ENCODE measurements around the gene ALDH1A3. TPM values are rescaled to one million over a fixed set of nuclear protein-coding genes. Genes with fewer than 3 reads are reported as not detected.
"Not testable (repeated sequence)": the region's sequence is repeated elsewhere in the genome, so short reads cannot be mapped to it uniquely, and the experiment has no call there.

ALDH1A3 gene
- total RNA-seq, 4 donors from 2014 or later, result 7.1 to 17.9 (median 8.5) TPM

DNA sequence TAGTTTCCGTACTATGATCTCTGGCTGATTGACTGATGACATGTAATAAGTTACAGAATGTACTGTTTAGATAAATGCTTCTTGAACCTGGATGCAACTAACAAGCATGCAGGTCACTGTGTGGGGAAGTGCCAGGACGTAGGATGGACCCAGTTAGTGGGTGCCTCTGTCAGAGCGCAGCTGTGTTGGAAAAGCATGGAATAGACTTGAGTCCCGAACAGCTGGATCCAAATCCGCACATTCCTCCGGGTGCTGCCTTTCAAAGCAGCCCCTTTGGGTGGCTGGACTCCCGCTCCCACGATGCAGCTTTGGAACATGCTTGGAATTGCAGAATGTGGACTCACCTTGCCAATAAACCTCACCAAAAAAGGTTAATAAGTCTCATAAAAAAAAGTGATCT lies 35.5 kb upstream of the ALDH1A3 start:
- no peak for DNase-seq
- H3K4me3 ChIP-seq (replicated peaks in 1 of 3), result no peak overlapping the region
- 66 to 83% methylated on average over 8 of the region's 8 CpGs for WGBS, 2 donors
- intact Hi-C loops (cut with DNase I), result no loop called here
- H3K27me3 ChIP-seq, result no peaks in the 10 kb centered on the region
- no peaks in the 10 kb centered on the region for H3K36me3 ChIP-seq
- no peak overlapping the region for H3K27ac ChIP-seq
- no peaks in the 10 kb centered on the region for H3K4me1 ChIP-seq
- no peaks in the 10 kb centered on the region for H3K9me3 ChIP-seq
- no peak for TF ChIP-seq POLR2A (IDR thresholded peaks at IDR 0.05)
- TF ChIP-seq, protein P1, sequence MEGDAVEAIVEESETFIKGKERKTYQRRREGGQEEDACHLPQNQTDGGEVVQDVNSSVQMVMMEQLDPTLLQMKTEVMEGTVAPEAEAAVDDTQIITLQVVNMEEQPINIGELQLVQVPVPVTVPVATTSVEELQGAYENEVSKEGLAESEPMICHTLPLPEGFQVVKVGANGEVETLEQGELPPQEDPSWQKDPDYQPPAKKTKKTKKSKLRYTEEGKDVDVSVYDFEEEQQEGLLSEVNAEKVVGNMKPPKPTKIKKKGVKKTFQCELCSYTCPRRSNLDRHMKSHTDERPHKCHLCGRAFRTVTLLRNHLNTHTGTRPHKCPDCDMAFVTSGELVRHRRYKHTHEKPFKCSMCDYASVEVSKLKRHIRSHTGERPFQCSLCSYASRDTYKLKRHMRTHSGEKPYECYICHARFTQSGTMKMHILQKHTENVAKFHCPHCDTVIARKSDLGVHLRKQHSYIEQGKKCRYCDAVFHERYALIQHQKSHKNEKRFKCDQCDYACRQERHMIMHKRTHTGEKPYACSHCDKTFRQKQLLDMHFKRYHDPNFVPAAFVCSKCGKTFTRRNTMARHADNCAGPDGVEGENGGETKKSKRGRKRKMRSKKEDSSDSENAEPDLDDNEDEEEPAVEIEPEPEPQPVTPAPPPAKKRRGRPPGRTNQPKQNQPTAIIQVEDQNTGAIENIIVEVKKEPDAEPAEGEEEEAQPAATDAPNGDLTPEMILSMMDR (IDR thresholded peaks at IDR 0.05), result no peak

DNA sequence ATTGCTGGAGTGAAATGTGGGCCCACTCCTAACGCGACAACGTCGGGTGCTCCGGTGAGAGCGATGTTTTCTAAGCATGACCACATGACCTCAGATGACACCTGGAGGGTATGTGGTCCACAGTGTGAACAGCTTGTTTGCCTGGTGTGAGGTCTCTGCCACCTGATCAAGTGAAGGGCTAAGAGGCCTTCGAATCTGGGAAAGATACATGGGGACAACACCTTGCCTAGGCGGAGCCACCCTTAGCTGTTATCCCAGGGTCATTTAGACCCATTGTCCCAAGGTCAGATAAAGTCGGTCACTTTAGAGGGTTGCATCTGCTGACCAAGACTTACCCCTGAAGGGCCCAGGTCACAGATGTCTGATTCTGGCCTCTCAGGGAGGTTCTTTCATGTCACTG lies 34.9 kb upstream of the ALDH1A3 start:
- intact Hi-C loops (cut with DNase I), result no loop called here
- WGBS, 2 donors, result 82 to 86% methylated on average over 9 of the region's 9 CpGs
- Histone ChIP-seq H3K27me3 (no peaks in the 10 kb centered on the region), H3K9me3 (no peaks in the 10 kb centered on the region), H3K4me3 (replicated peaks in 1 of 3) (no peak overlapping the region), H3K36me3 (no peaks in the 10 kb centered on the region), H3K27ac (no peak overlapping the region), H3K4me1 (no peaks in the 10 kb centered on the region)
- TF ChIP-seq POLR2A (IDR thresholded peaks at IDR 0.05), result no peak
- DNase-seq, result no peak

DNA sequence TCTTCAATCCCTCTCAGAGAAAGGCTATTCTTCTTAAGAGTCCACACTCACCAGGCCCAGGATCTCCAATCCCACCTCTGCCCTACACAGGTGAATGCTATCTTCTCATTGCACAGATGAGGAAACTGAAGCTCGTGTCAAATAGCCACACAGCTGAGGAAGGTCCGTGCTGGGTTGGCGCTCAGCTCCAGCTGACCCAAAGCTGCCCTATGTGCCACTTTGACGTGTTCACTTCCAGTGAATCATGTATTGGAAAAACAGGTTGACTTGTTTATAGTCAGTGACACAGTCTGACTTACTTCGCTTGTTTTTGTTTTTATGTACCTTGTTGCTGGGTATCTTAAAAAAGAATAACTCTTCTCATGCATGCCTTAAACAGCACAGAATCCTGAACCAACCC lies 32.4 kb upstream of the ALDH1A3 start:
- TF ChIP-seq, protein P1 (IDR thresholded peaks at IDR 0.05), result no peak
- TF ChIP-seq POLR2A (IDR thresholded peaks at IDR 0.05), result no peak
- H3K27ac ChIP-seq, result no peak overlapping the region
- no peaks in the 10 kb centered on the region for H3K4me1 ChIP-seq
- no peaks in the 10 kb centered on the region for H3K27me3 ChIP-seq
- DNase-seq, result no peak
- H3K4me3 ChIP-seq (replicated peaks in 1 of 3), result no peak overlapping the region
- intact Hi-C loops (cut with DNase I), result no loop called here
- 93 to 94% methylated on average over 5 of the region's 5 CpGs for WGBS, 2 donors
- no peaks in the 10 kb centered on the region for H3K36me3 ChIP-seq
- no peaks in the 10 kb centered on the region for H3K9me3 ChIP-seq

DNA sequence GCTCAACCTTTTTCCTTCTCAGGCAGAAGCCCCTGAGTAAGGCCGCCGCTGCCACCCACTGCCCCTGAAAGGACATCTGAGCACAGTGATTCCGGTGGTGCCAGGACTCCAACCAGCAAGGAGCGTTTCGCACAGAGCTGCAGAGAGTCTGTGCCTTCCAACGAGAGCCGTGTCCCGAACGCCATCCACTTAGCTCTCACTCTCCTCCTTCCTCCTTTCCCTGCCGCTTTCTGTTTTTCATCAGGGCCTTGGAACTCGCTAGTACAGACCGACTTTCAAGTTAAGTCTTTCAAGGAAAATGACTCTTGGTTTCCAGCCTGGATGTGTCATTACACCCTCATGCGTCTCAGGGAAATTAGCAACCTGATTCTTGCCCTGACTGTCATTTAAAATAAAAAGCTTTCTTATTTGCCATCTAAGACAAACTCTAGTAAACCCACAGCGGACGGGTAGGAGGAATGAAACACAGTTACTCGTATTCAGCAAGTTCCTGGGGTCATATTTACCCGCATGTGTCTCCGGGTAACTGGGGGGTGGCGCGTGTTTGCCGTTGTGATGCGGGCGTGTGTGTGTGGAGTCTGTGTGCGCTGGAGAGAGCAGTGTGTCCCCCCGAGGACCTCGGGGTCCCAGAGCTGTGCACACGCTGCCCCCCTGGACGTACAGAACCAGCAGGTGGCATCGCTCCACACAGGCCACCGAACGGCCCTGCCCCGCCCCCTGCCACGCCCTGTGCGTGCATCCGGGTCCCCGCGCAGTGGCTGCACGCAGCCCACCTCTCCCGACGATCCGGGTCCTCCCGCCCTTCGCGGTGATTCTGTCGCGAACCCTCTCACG lies 30.4 kb upstream of the ALDH1A3 start:
- DNase-seq, result peak; percentile 41 to 56
- no peaks in the 10 kb centered on the region for H3K36me3 ChIP-seq
- TF ChIP-seq POLR2A (IDR thresholded peaks at IDR 0.05), result no peak
- TF ChIP-seq, protein P1 (IDR thresholded peaks at IDR 0.05), result peak in 3 of 6 experiments; percentile 20 to 32 (median 26)
- no peaks in the 10 kb centered on the region for H3K4me1 ChIP-seq
- H3K9me3 ChIP-seq, result no peaks in the 10 kb centered on the region
- no peak overlapping the region for H3K27ac ChIP-seq
- H3K27me3 ChIP-seq, result no peaks in the 10 kb centered on the region
- intact Hi-C loops (cut with DNase I), result no loop called here
- peak overlapping the region in 2 of 3 donors; percentile 21 to 30 for H3K4me3 ChIP-seq (replicated peaks in 1 of 3)
- 29 to 38% methylated on average over 23 to 28 of the region's 47 CpGs for WGBS, 2 donors

DNA sequence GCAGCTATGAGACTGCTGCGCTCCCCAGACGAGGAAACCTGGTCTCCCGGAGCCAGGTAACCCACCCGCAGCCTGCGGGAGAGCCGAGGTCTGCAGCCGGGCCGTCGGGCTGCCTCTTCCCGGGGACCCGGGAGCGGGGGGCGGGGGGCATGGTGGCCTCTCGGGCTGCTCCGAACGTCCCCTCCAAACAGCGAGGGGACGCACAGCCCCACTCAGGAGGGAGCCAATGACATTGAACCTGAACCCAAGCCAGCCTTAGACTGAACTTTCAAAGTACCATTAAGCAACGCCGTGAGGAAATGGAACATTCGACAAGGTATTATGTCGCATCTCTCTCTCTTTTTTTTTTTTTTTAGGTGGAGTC lies 29.8 kb upstream of the ALDH1A3 start:
- WGBS, 2 donors, result 11 to 25% methylated on average over 13 to 18 of the region's 22 CpGs
- Histone ChIP-seq H3K9me3 (no peaks in the 10 kb centered on the region), H3K4me1 (no peaks in the 10 kb centered on the region), H3K4me3 (replicated peaks in 1 of 3) (peak overlapping the region in 2 of 3 donors; percentile 21 to 30), H3K27ac (no peak overlapping the region), H3K36me3 (no peaks in the 10 kb centered on the region), H3K27me3 (no peaks in the 10 kb centered on the region)
- TF ChIP-seq POLR2A (IDR thresholded peaks at IDR 0.05), result no peak
- TF ChIP-seq, protein P1 (IDR thresholded peaks at IDR 0.05), result no peak
- DNase-seq, result no peak
- intact Hi-C loops (cut with DNase I), result no loop called here

DNA sequence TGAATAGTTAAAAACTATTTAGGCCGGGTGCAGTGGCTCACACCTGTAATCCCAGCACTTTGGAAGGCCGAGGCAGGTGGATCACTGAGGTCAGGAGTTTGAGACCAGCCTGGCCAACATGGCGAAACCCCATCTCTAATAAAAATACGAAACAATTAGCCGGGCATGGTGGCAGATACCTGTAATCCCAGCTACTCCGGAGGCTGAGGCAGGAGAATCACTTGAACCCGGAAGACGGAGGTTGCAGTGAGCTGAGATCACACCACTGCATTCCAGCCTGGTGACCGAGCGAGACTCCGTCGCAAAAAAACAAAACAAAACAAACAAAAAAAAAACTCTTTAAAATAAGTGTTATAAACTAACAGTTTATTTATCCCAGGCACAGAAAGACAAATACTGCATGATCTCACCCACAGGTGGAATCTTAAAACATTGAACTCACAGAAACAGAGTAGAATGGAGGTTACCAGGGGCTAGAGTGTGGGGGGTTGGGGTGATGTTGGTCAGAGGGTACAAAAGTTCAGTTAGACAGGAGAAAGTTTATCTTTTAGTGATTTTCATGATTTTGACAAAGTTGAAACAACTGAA lies 28.1 kb upstream of the ALDH1A3 start:
- H3K4me1 ChIP-seq; H3K4me3 ChIP-seq (replicated peaks in 1 of 3); H3K27ac ChIP-seq; intact Hi-C loops (cut with DNase I); DNase-seq; H3K27me3 ChIP-seq; H3K9me3 ChIP-seq; H3K36me3 ChIP-seq: not testable (repeated sequence)
- WGBS, 2 donors, result 90 to 92% methylated on average over 12 of the region's 12 CpGs

Measured in thyroid gland (tissue), 4 donors.